ENCODE data around the gene LCE1D. TPM values are rescaled to one million over a fixed set of nuclear protein-coding genes. Genes with fewer than 3 reads are reported as not detected.

Gene LCE1D
- total RNA-seq, 1 donor from 2014 or later = not detected

DNA sequence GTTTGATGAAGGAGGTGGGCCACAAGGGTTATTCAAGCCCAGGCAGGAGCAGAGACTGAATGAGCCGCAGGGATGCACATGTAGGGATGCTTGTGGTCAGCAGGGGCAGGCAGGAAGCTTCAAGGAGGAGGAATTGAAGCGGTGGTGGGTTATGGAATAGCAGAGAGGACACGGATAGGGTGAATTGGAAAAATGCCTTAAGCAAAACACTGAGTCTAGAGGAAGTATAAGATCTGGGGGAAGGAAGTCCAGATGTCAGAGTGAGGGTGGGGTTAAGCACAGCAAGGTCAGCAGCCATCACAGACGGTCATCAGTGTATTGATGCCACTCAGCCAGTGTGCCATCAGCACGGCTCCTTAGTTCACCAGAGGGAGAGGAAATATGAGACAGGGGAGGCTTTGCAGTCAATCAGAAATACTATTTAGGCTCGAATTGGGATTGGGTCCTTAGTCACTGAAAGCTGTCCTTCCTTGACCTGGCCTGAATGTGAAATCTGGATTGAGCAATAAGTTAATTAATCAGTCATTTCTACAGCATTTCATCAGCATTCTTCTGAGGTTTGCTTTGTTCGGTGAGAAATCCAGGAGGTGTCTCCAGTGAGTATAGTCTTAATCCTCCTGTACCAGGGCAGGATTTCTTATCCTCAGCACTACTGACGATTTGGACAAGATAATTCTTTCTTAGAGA lies 27.5 kb upstream of the LCE1D start:
- no peaks in the 10 kb centered on the region for H3K4me1 Mint-ChIP-seq

DNA sequence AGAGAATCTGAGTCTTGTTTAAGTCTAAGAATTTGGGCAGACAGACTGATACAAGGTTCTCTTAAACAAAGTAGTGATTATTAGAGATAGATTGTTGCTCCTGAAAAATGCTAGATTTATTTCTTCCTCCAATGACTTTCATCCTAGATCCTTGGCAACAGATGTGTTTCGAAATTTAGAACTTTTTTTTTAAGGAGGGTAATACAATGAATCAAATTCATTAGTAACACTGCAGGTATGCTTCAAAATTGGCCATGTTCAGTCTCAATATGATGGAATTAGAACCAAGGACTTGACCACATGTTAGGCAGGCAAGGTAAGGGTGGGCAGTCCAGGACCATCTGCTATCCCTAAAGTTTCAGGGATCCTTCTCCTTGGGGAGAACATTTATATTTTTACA lies 26.1 kb upstream of the LCE1D start:
- Mint-ChIP-seq H3K27ac (ENCODE audit: unreplicated experiment) (no peak overlapping the region), H3K4me3 (no peak overlapping the region), H3K9me3 (peaks cover 23% of the 10 kb centered on the region), H3K27me3 (ENCODE audit: low read depth) (no peaks in the 10 kb centered on the region), H3K36me3 (ENCODE audit: low read depth) (peaks cover 5% of the 10 kb centered on the region), H3K4me1 (no peaks in the 10 kb centered on the region)
- DNase-seq (ENCODE audit: low read depth, low spot score) = no peak
- TF ChIP-seq, protein P1, sequence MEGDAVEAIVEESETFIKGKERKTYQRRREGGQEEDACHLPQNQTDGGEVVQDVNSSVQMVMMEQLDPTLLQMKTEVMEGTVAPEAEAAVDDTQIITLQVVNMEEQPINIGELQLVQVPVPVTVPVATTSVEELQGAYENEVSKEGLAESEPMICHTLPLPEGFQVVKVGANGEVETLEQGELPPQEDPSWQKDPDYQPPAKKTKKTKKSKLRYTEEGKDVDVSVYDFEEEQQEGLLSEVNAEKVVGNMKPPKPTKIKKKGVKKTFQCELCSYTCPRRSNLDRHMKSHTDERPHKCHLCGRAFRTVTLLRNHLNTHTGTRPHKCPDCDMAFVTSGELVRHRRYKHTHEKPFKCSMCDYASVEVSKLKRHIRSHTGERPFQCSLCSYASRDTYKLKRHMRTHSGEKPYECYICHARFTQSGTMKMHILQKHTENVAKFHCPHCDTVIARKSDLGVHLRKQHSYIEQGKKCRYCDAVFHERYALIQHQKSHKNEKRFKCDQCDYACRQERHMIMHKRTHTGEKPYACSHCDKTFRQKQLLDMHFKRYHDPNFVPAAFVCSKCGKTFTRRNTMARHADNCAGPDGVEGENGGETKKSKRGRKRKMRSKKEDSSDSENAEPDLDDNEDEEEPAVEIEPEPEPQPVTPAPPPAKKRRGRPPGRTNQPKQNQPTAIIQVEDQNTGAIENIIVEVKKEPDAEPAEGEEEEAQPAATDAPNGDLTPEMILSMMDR (conservative IDR thresholded peaks at IDR 0.05) = no peak

More for the DNA sequence above, 27.5 kb upstream of the LCE1D start:
- no peak overlapping the region for H3K4me3 Mint-ChIP-seq
- H3K9me3 Mint-ChIP-seq = peaks cover 23% of the 10 kb centered on the region
- H3K36me3 Mint-ChIP-seq (ENCODE audit: low read depth) = peaks cover 9% of the 10 kb centered on the region
- TF ChIP-seq, protein P1 (conservative IDR thresholded peaks at IDR 0.05) = no peak
- H3K27ac Mint-ChIP-seq (ENCODE audit: unreplicated experiment) = no peak overlapping the region
- no peaks in the 10 kb centered on the region for H3K27me3 Mint-ChIP-seq (ENCODE audit: low read depth)
- DNase-seq (ENCODE audit: low read depth, low spot score) = no peak

DNA sequence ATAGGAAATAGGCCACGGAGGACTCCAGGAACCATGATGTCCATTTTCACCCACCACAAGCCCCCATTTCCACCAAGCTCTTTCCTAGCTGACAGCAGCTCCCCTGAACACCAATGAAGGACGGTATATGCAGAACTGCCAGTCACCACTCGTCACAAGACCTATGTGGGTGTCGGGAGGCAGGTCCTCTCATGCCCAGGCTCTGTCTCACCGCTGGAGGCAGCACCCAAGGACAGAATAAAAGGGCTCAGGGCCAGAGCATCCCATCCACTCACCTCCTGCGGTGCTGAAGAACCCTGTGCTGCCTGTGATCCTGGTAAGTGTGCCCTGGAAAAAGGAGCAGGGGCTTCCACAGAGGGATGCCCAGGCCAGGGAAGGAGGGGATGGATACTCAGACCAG lies 21.6 kb upstream of the LCE1D start, which contains the start of gene LCE1F:
Gene LCE1F (plus strand): TSS at position 266 of the 400 bp plus-strand sequence. CDS start 1,232 bp downstream, outside the sequence.
- DNase-seq (ENCODE audit: low read depth, low spot score) = no peak
- Mint-ChIP-seq H3K4me1 (no peaks in the 10 kb centered on the region), H3K27me3 (ENCODE audit: low read depth) (no peaks in the 10 kb centered on the region), H3K4me3 (no peak within 1 kb of the TSS), H3K9me3 (peaks cover 24% of the 10 kb centered on the region), H3K36me3 (ENCODE audit: low read depth) (peaks cover 7% of the 10 kb centered on the region), H3K27ac (ENCODE audit: unreplicated experiment) (no peak within 1 kb of the TSS)
- TF ChIP-seq, protein P1 (conservative IDR thresholded peaks at IDR 0.05) = no peak

GRCh38 chr1:152776361-152776760 lies 20.2 kb upstream of the LCE1D start:
- no peak overlapping the region for H3K4me3 Mint-ChIP-seq
- H3K9me3 Mint-ChIP-seq = peaks cover 21% of the 10 kb centered on the region
- H3K4me1 Mint-ChIP-seq = no peaks in the 10 kb centered on the region
- peaks cover 7% of the 10 kb centered on the region for H3K36me3 Mint-ChIP-seq (ENCODE audit: low read depth)
- H3K27me3 Mint-ChIP-seq (ENCODE audit: low read depth) = no peaks in the 10 kb centered on the region
- H3K27ac Mint-ChIP-seq (ENCODE audit: unreplicated experiment) = no peak overlapping the region
- TF ChIP-seq, protein P1 (conservative IDR thresholded peaks at IDR 0.05) = no peak
- DNase-seq (ENCODE audit: low read depth, low spot score) = no peak

DNA sequence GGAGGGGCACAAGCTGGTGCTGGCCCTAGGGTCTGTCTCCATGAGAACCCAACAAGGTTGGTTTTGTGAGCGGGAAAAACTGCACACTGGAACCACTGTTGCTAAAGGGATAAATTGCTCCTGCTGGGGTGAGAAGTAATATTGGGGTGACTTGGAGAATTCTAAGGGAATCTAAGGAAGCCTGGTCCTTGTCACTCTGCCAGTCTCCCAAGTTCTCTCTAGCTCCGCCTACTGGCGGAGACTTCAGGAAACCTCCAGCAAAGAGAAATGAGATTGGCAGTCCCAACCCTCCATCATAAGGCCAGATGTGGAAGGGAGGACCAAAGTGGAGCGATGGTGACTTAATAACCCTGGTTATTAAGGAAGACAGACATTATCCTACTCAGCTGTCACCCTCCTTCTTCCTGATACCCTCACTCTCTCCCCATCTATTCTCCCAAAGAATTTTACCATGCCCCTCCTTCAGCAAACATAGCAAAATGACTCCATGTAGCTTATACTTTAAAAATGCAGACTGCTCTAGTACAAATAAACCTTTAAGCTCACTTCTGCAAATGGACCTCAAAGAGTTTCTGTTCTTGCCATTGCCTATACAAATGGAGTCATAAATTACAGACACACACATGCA lies 18.9 kb upstream of the LCE1D start:
- Mint-ChIP-seq H3K27me3 (ENCODE audit: low read depth) (no peaks in the 10 kb centered on the region), H3K36me3 (ENCODE audit: low read depth) (peaks cover 7% of the 10 kb centered on the region), H3K4me3 (no peak overlapping the region), H3K9me3 (peaks cover 21% of the 10 kb centered on the region), H3K4me1 (no peaks in the 10 kb centered on the region), H3K27ac (ENCODE audit: unreplicated experiment) (no peak overlapping the region)
- TF ChIP-seq, protein P1 (conservative IDR thresholded peaks at IDR 0.05) = no peak
- no peak for DNase-seq (ENCODE audit: low read depth, low spot score)
